Endothelial cell of umbilical vein (primary cell): ENCODE measurements around the gene CNOT9. TPM values are rescaled to one million over a fixed set of nuclear protein-coding genes. Genes with fewer than 3 reads are reported as not detected.
A peak's percentile ranks its signal among the peaks of the same experiment; 100 is the strongest.

Experiments
- Bru-seq: library from RNA; stranded (reverse); fragments of 400-500 nt; gene quantifications from one replicate; lab custom pipeline; 2021; lab: Mats Ljungman, UMichigan
- BruChase-seq, 2 experiments: library from RNA; stranded (reverse); fragments of 400-500 nt; gene quantifications; one replicate each; lab custom pipeline; 2021; lab: Mats Ljungman, UMichigan
- BruUV-seq: library from RNA; stranded (reverse); fragments of 400-500 nt; replicated peaks from 2 replicates; lab custom pipeline; 2021; lab: Mats Ljungman, UMichigan
- CTCF ChIA-PET: fragments of 300-600, 350-600 bp; sonication (Branson Sonifier 250); formaldehyde crosslinking; loops from one replicate; lab custom pipeline; 2021; ENCODE audit warnings: antibody characterized with exemption, inconsistent platforms; lab: Charles Lee
- POLR2A ChIA-PET: fragments of 300-600, 350-600 bp; sonication (Branson Sonifier 250); formaldehyde crosslinking; loops from one replicate; lab custom pipeline; 2021; ENCODE audit warnings: antibody characterized with exemption, inconsistent platforms; lab: Charles Lee
- DNase-seq: peaks from one replicate; pipeline ENCODE4 v3.0.0-alpha.2; 2011; ENCODE audit warnings: low read depth, low spot score
- FAIRE-seq: peaks from 2 replicates; lab custom pipeline; 2011; peaks lifted over from hg19 to GRCh38; lab: Jason Lieb, UNC
- H2AFZ ChIP-seq: 2 replicates; pipeline ENCODE4 v1.6.0; 2012; ENCODE audit warnings: low read depth, low read length, control low read depth, inconsistent platforms
- H3K27ac ChIP-seq: 2 replicates; pipeline ENCODE4 v1.5.1; 2011; ENCODE audit warnings: low read depth, mild to moderate bottlenecking, control low read depth, low read length, moderate library complexity; ENCODE audit not compliant: insufficient read depth
- H3K27me3 ChIP-seq, 2 experiments: 2 replicates each; pipeline versions ENCODE4 v1.6.0 to v1.6.1; 2011; ENCODE audit warnings: low read length in 2 of 2, mixed read lengths in 1 of 2; ENCODE audit not compliant: control insufficient read depth in 2 of 2, insufficient read depth in 2 of 2
- H3K36me3 ChIP-seq, 2 experiments: 2 replicates in 1 of 2; 3 replicates in 1 of 2; pipeline ENCODE4 v1.5.1; 2011; ENCODE audit warnings: low read length in 2 of 2, mild to moderate bottlenecking in 1 of 2, moderate library complexity in 1 of 2; ENCODE audit not compliant: control insufficient read depth in 2 of 2, insufficient read depth in 2 of 2; ENCODE audit errors: extremely low read depth in 1 of 2
- H3K4me1 ChIP-seq: 3 replicates; pipeline ENCODE4 v1.5.1; 2011; ENCODE audit warnings: mild to moderate bottlenecking, low read length; ENCODE audit not compliant: control insufficient read depth, insufficient read depth; ENCODE audit errors: extremely low read depth
- H3K4me2 ChIP-seq: 2 replicates; pipeline ENCODE4 v1.6.1; 2011; ENCODE audit warnings: low read length, control low read depth, mixed read lengths; ENCODE audit not compliant: insufficient read depth
- H3K4me3 ChIP-seq, 3 experiments: fragments of 200-600 bp in 1 of 3; sonication (generic), shearing (Covaris generic) in 1 of 3; replicated peaks in 1 of 3; 2 replicates each; pipeline ENCODE4 v1.5.1; 2011 to 2016; ENCODE audit warnings: control low read depth in 3 of 3, low read length in 3 of 3, mild to moderate bottlenecking in 2 of 3, inconsistent platforms in 1 of 3, low read depth in 1 of 3, moderate library complexity in 1 of 3; ENCODE audit not compliant: insufficient read depth in 1 of 3
- H3K79me2 ChIP-seq: 2 replicates; pipeline ENCODE4 v1.6.0; 2012; ENCODE audit warnings: low read length, inconsistent platforms; ENCODE audit not compliant: control insufficient read depth, insufficient read depth
- H3K9ac ChIP-seq: replicated peaks from 2 replicates; pipeline ENCODE3; 2011; ENCODE audit warnings: low read length, control low read depth; ENCODE audit not compliant: insufficient read depth; ENCODE audit errors: extremely low read depth
- H3K9me1 ChIP-seq: replicated peaks from 3 replicates; pipeline ENCODE4 v1.6.0; 2011; ENCODE audit warnings: mild to moderate bottlenecking, low read length; ENCODE audit not compliant: control insufficient read depth, insufficient read depth; ENCODE audit errors: extremely low read depth
- H3K9me3 ChIP-seq: replicated peaks from 2 replicates; pipeline ENCODE4 v1.5.1; 2012; ENCODE audit warnings: low read length, inconsistent platforms; ENCODE audit not compliant: control insufficient read depth, insufficient read depth
- H4K20me1 ChIP-seq: replicated peaks from 2 replicates; pipeline ENCODE3; 2011; ENCODE audit warnings: mild to moderate bottlenecking, low read length; ENCODE audit not compliant: control insufficient read depth, insufficient read depth; ENCODE audit errors: extremely low read depth
- CTCF ChIP-seq, 2 donors: IDR thresholded peaks; 1 replicate in 1 of 2; 2 replicates in 1 of 2; pipeline ENCODE4 v1.5.1; 2011; ENCODE audit warnings: low read length in 2 of 2, mild to moderate bottlenecking in 2 of 2, moderate library complexity in 2 of 2, control low read depth in 1 of 2, inconsistent platforms in 1 of 2, low read depth in 1 of 2; ENCODE audit not compliant: insufficient read depth in 1 of 2; ENCODE audit errors: extremely low read depth in 1 of 2
- JUN ChIP-seq: IDR thresholded peaks from 2 replicates; pipeline ENCODE4 v1.6.1; 2011; ENCODE audit warnings: borderline replicate concordance, low read depth; ENCODE audit not compliant: insufficient read length, insufficient read depth
- MAX ChIP-seq: IDR thresholded peaks from 2 replicates; pipeline ENCODE4 v1.6.1; 2011; ENCODE audit not compliant: insufficient read depth, insufficient read length
- POLR2A ChIP-seq: IDR thresholded peaks from 2 replicates; pipeline ENCODE4 v1.6.1; 2012; ENCODE audit warnings: low read depth, mild to moderate bottlenecking, control low read depth, low read length
- POLR2AphosphoS5 ChIP-seq: IDR thresholded peaks from 2 replicates; pipeline ENCODE4 v1.6.1; 2012; ENCODE audit warnings: low read depth, mild to moderate bottlenecking, control low read depth, low read length, moderate library complexity; ENCODE audit not compliant: insufficient read depth
- dilution Hi-C: fragments of 300-500 bp; cut with MboI; formaldehyde crosslinking; loops from one replicate; pipeline ENCODE4 v1.15.0; 2019; ENCODE audit warnings: low sequenced_read_pairs; ENCODE audit not compliant: extremely low pct_ligation_motif_present
- intact Hi-C: fragments of 100-400 bp; cut with micrococcal nuclease; formaldehyde crosslinking; loops from one replicate; pipeline ENCODE4 v1.10.0; 2022
- long read RNA-seq: library from polyadenylated mRNA; stranded (forward); transcript quantifications from one replicate; pipeline ENCODE4 v2.0.0, GENCODE V29; 2021
- polyA minus RNA-seq, 3 experiments: library from RNA; depleted of rRNA, polyadenylated mRNA; stranded (reverse); fragments of >200 nt; gene quantifications; 1 replicate in 1 of 3; 2 replicates in 2 of 3; pipeline ENCODE4 v1.2.3, GENCODE V29; 2011
- polyA plus RNA-seq, 4 experiments: library from polyadenylated mRNA; depleted of rRNA in 3 of 4; stranded (reverse) in 3 of 4; unstranded in 1 of 4; fragments of >200 nt; gene quantifications; 2 replicates each; pipeline versions ENCODE4 v1.2.1 to v1.2.3, GENCODE V29; 2011 to 2012; ENCODE audit warnings: missing spikeins in 1 of 4
- total RNA-seq: library from RNA; stranded (reverse); gene quantifications from 2 replicates; pipeline ENCODE4 v1.2.3, GENCODE V29; 2021

The CNOT9 gene, protein sequence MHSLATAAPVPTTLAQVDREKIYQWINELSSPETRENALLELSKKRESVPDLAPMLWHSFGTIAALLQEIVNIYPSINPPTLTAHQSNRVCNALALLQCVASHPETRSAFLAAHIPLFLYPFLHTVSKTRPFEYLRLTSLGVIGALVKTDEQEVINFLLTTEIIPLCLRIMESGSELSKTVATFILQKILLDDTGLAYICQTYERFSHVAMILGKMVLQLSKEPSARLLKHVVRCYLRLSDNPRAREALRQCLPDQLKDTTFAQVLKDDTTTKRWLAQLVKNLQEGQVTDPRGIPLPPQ
- total RNA-seq (63.2 and 68.9 TPM in 2 replicates), polyA plus RNA-seq (53.2 and 57.3 TPM in 2 replicates), polyA minus RNA-seq (106 and 138 TPM in 2 replicates), Bru-seq, nascent RNA (percentile 94 among the genes with signal in this experiment), BruChase-seq, experiment 1, labeled RNA remaining after a 6-hour chase (percentile 90 among the genes with signal in this experiment), BruChase-seq, experiment 2, labeled RNA remaining after a 2-hour chase (percentile 91 among the genes with signal in this experiment)
- 47.5 and 48.9 TPM in 2 replicates for polyA plus RNA-seq (2011; cell fraction: cytosol; rRNA removed)
- polyA plus RNA-seq (2011; cell fraction: nucleus; rRNA removed), result 73.5 and 73.7 TPM in 2 replicates
- 37.0 and 50.4 TPM in 2 replicates for polyA plus RNA-seq (2012)
- polyA minus RNA-seq (2011; cell fraction: cytosol; rRNA and poly(A)+ RNA removed), result 61.2 TPM
- polyA minus RNA-seq (2011; cell fraction: nucleus; rRNA and poly(A)+ RNA removed), result 42.1 and 66.8 TPM in 2 replicates
- long read RNA-seq, full-length matches to known transcripts, result 44 of 75 reads
- long read RNA-seq, partial matches to known transcripts, result 4 of 75 reads
- long read RNA-seq, other reads (novel, unspliced or antisense), result 27 of 75 reads

GRCh38 chr2:218568190-218569037, at the start of gene CNOT9, which contains the start of gene USP37:
Gene CNOT9 (plus strand): TSS chr2:218568839. CDS start chr2:218568955, 116 bp downstream.
Gene USP37 (minus strand): TSS chr2:218568351. CDS start chr2:218558653, 9,698 bp downstream.
- BruUV-seq, result no TSS peak
- ChIA-PET CTCF (interaction anchor here (1.0 to 1.1 kb wide), 2 partner anchors 19 to 81 kb away, joined by 3 read pairs; no protein-coding TSS in a partner anchor), POLR2A (no interaction called here)
- Histone ChIP-seq H3K27ac (peak within 1 kb of the TSS; percentile 94), H3K36me3 (peaks cover 2 to 3% of the 10 kb centered on the region in 2 experiments), H3K27me3 (no peaks in the 10 kb centered on the region), H3K79me2 (peaks cover 62% of the 10 kb centered on the region), H3K9ac (peak within 1 kb of the TSS; percentile 91), H4K20me1 (no peaks in the 10 kb centered on the region), H3K9me1 (no peaks in the 10 kb centered on the region), H3K4me1 (peaks cover 17% of the 10 kb centered on the region), H3K9me3 (no peaks in the 10 kb centered on the region), H3K4me2 (peak within 1 kb of the TSS; percentile 89), H2AFZ (peak within 1 kb of the TSS; percentile 93), H3K4me3 (peak within 1 kb of the TSS; percentile 58 to 81 (median 71))
- FAIRE-seq (peak; percentile 91), DNase-seq (peak; percentile 99)
- TF ChIP-seq MAX, result peak; percentile 83
- TF ChIP-seq POLR2A, result peak; percentile 81
- no peak for TF ChIP-seq JUN
- TF ChIP-seq CTCF (IDR thresholded peaks at IDR 0.05; ENCODE audit: extremely low read depth in 1 of 2, insufficient read depth in 1 of 2, low read depth in 1 of 2, low read length in 2 of 2), result no peak
- TF ChIP-seq POLR2AphosphoS5, result peak; percentile 54
- dilution Hi-C loops, result loop anchor here (5.0 kb wide), 1 partner anchor 79 kb away; no protein-coding TSS in a partner anchor
- intact Hi-C loops, result loop anchor here (1.0 to 10.0 kb wide), 10 partner anchors 64 to 816 kb away; partner anchors contain the start of genes AAMP, CNPPD1, CTDSP1 and DNPEP
